ENCODE measurements around the gene ZNF365.
"Not testable (repeated sequence)": the region's sequence is repeated elsewhere in the genome, so short reads cannot be mapped to it uniquely, and the experiment has no call there.

ZNF365 gene

GRCh38 chr10:62374862-62375710 is 917 bp downstream of the ZNF365 start:
- TF ChIP-seq Cebpa-rat (IDR thresholded peaks at IDR 0.05) = no peak
- Histone ChIP-seq H3K36me3 (no peaks in the 10 kb centered on the region), H4K20me1 (no peaks in the 10 kb centered on the region), H3K4me2 (peak overlapping the region in 5 of 11 experiments; percentile 65 to 89 (median 79); a peak in 6 of 22 replicates), H3K27ac (no peak overlapping the region), H3K4me1 (no peaks in the 10 kb centered on the region), H3K9ac (no peak overlapping the region), H3K9me3 (replicated peaks in 1 of 11) (peaks cover 0 to 24% (median 4%) of the 10 kb centered on the region in 11 experiments; a peak in 7 of 22 replicates), H3K4me3 (peak overlapping the region in 1 of 10 experiments; percentile 64; a peak in 2 of 20 replicates), H3K27me3 (peaks cover 32 to 54% (median 47%) of the 10 kb centered on the region in 11 experiments)

GRCh38 chr10:62376071-62377025 is 2.2 kb downstream of the ZNF365 start:
- Histone ChIP-seq H3K9me3 (replicated peaks in 1 of 11) (peaks cover 0 to 23% (median 4%) of the 10 kb centered on the region in 11 experiments; a peak in 7 of 22 replicates), H3K9ac (no peak overlapping the region), H3K4me3 (no peak overlapping the region), H3K36me3 (no peaks in the 10 kb centered on the region), H3K4me2 (no peak overlapping the region), H3K27me3 (peaks cover 32 to 54% (median 47%) of the 10 kb centered on the region in 11 experiments), H3K27ac (no peak overlapping the region), H4K20me1 (no peaks in the 10 kb centered on the region), H3K4me1 (no peaks in the 10 kb centered on the region)
- TF ChIP-seq Cebpa-rat (IDR thresholded peaks at IDR 0.05) = no peak

GRCh38 chr10:62377026-62377415 is 2.9 kb downstream of the ZNF365 start:
- no peak for TF ChIP-seq Cebpa-rat (IDR thresholded peaks at IDR 0.05)
- Histone ChIP-seq H3K4me3 (no peak overlapping the region), H3K27me3 (peaks cover 32 to 49% (median 43%) of the 10 kb centered on the region in 11 experiments), H3K4me2 (no peak overlapping the region), H3K9ac (no peak overlapping the region), H3K36me3 (no peaks in the 10 kb centered on the region), H3K27ac (no peak overlapping the region), H3K4me1 (no peaks in the 10 kb centered on the region), H3K9me3 (replicated peaks in 1 of 11) (peaks cover 0 to 16% (median 3%) of the 10 kb centered on the region in 11 experiments; a peak in 6 of 22 replicates), H4K20me1 (no peaks in the 10 kb centered on the region)

- H3K9ac ChIP-seq = no peak overlapping the region
Measured at GRCh38 chr10:62377966-62378365, 3.8 kb downstream of the ZNF365 start.

GRCh38 chr10:62378877-62379276 is 4.7 kb downstream of the ZNF365 start:
- H3K27ac ChIP-seq, H3K9ac ChIP-seq, H3K4me1 ChIP-seq, H3K4me3 ChIP-seq, H3K36me3 ChIP-seq, H4K20me1 ChIP-seq, H3K4me2 ChIP-seq: not testable (repeated sequence)
- Histone ChIP-seq H3K9me3 (replicated peaks in 1 of 11) (peaks cover 0 to 11% (median 1%) of the 10 kb centered on the region in 11 experiments; a peak in 5 of 22 replicates), H3K27me3 (peaks cover 19 to 30% (median 25%) of the 10 kb centered on the region in 11 experiments)

More at GRCh38 chr10:62377966-62378365, 3.8 kb downstream of the ZNF365 start:
- no peak overlapping the region for H3K4me3 ChIP-seq
- H3K9me3 ChIP-seq (replicated peaks in 1 of 11) = peaks cover 0 to 13% (median 3%) of the 10 kb centered on the region in 11 experiments; a peak in 5 of 22 replicates
- no peak for TF ChIP-seq Cebpa-rat (IDR thresholded peaks at IDR 0.05)
- H3K4me2 ChIP-seq = no peak overlapping the region
- H3K4me1 ChIP-seq = no peaks in the 10 kb centered on the region
- H3K27ac ChIP-seq = no peak overlapping the region
- H3K36me3 ChIP-seq = no peaks in the 10 kb centered on the region
- H3K27me3 ChIP-seq = peaks cover 28 to 40% (median 34%) of the 10 kb centered on the region in 11 experiments
- no peaks in the 10 kb centered on the region for H4K20me1 ChIP-seq

GRCh38 chr10:62379394-62379793 is 5.2 kb downstream of the ZNF365 start:
- Histone ChIP-seq H3K36me3 (no peaks in the 10 kb centered on the region), H3K4me3 (no peak overlapping the region), H3K27ac (no peak overlapping the region), H3K9me3 (replicated peaks in 1 of 11) (peaks cover 0 to 6% (median 0%) of the 10 kb centered on the region in 11 experiments; a peak in 1 of 22 replicates), H3K27me3 (peaks cover 14 to 25% (median 20%) of the 10 kb centered on the region in 11 experiments), H3K9ac (no peak overlapping the region), H4K20me1 (no peaks in the 10 kb centered on the region), H3K4me1 (no peaks in the 10 kb centered on the region), H3K4me2 (no peak overlapping the region)
- no peak for TF ChIP-seq Cebpa-rat (IDR thresholded peaks at IDR 0.05)

- Histone ChIP-seq H3K36me3 (no peaks in the 10 kb centered on the region), H3K9ac (no peak overlapping the region), H4K20me1 (no peaks in the 10 kb centered on the region), H3K4me1 (no peaks in the 10 kb centered on the region), H3K27me3 (peaks cover 8 to 19% (median 13%) of the 10 kb centered on the region in 11 experiments; a peak in 21 of 22 replicates), H3K27ac (no peak overlapping the region), H3K4me2 (no peak overlapping the region), H3K4me3 (no peak overlapping the region), H3K9me3 (replicated peaks in 1 of 11) (no peaks in the 10 kb centered on the region)
- no peak for TF ChIP-seq Cebpa-rat (IDR thresholded peaks at IDR 0.05)
Measured at GRCh38 chr10:62380016-62380415, 5.8 kb downstream of the ZNF365 start.

GRCh38 chr10:62381385-62382102 is 7.4 kb downstream of the ZNF365 start:
- H4K20me1 ChIP-seq = no peaks in the 10 kb centered on the region
- no peak overlapping the region for H3K27ac ChIP-seq
- H3K4me2 ChIP-seq = no peak overlapping the region
- H3K36me3 ChIP-seq = no peaks in the 10 kb centered on the region
- no peak overlapping the region for H3K9ac ChIP-seq
- H3K4me3 ChIP-seq = no peak overlapping the region
- no peak for TF ChIP-seq Cebpa-rat (IDR thresholded peaks at IDR 0.05)
- peaks cover 0 to 4% (median 0%) of the 10 kb centered on the region in 11 experiments; a peak in 2 of 22 replicates for H3K27me3 ChIP-seq
- H3K9me3 ChIP-seq (replicated peaks in 1 of 11) = no peaks in the 10 kb centered on the region
- H3K4me1 ChIP-seq = peaks cover 2 to 8% (median 4%) of the 10 kb centered on the region in 10 experiments; a peak in 14 of 20 replicates

Measured in BLaER1 treated with 17β-estradiol and CSF1 and Interleukin-3, amounts not matched to agents 10 nM and 100 nM (cell line).